ENCODE measurements around the gene AFP.
A peak's percentile ranks its signal among the peaks of the same experiment; 100 is the strongest.

Gene AFP

GRCh38 chr4:73439445-73439844, 3.4 kb downstream of the AFP start:
- no peak for DNase-seq

- no peak for DNase-seq
These were observed 4.0 kb downstream of the AFP start for GRCh38 chr4:73439991-73440390.

GRCh38 chr4:73440653-73441052, 4.6 kb downstream of the AFP start:
- no peak for DNase-seq

- peak; percentile 4 for DNase-seq
These were observed 6.3 kb downstream of the AFP start for GRCh38 chr4:73442275-73442674.

GRCh38 chr4:73443224-73443623, 7.2 kb downstream of the AFP start:
- DNase-seq: no peak

- DNase-seq: no peak
These were observed 9.6 kb downstream of the AFP start for GRCh38 chr4:73445383-73446335.

GRCh38 chr4:73446336-73446938, 10.4 kb downstream of the AFP start:
- peak; percentile 81 for DNase-seq

GRCh38 chr4:73447671-73448070, 11.7 kb downstream of the AFP start:
- DNase-seq: no peak

- DNase-seq: no peak
These were observed 12.6 kb downstream of the AFP start for GRCh38 chr4:73448448-73449203.

- DNase-seq: peak; percentile 88
These were observed 14.5 kb downstream of the AFP start for GRCh38 chr4:73450398-73451004.

- peak; percentile 3 for DNase-seq
These were observed 15.4 kb downstream of the AFP start for GRCh38 chr4:73451404-73451803.

- DNase-seq: no peak
These were observed 16.1 kb downstream of the AFP start for GRCh38 chr4:73451981-73452747.

- no peak for DNase-seq
These were observed 17.1 kb downstream of the AFP start for GRCh38 chr4:73452953-73453700.

GRCh38 chr4:73453701-73454005, 17.6 kb downstream of the AFP start:
- DNase-seq: no peak

GRCh38 chr4:73454920-73455319, 18.9 kb downstream of the AFP start:
- DNase-seq: no peak

GRCh38 chr4:73456177-73457022, 20.4 kb downstream of the AFP start:
- no peak for DNase-seq

- no peak for DNase-seq
These were observed 22.4 kb downstream of the AFP start for GRCh38 chr4:73458184-73459047.

GRCh38 chr4:73459048-73459421, 23.0 kb downstream of the AFP start:
- DNase-seq: no peak

GRCh38 chr4:73460913-73461522, 25.0 kb downstream of the AFP start:
- DNase-seq: no peak
